SK-N-SH treated with all-trans-retinoic acid at 6 μM for 48 hours (cell line): ENCODE measurements around the gene CFHR4.

ENCODE experiments used
- ATAC-seq: fragments of 200-7000 bp; cut with Tn5 transposase; 3 replicates; pipeline ENCODE4 v1.9.1; 2020; ENCODE audit warnings: mild to moderate bottlenecking, moderate library complexity
- GLIS3 ChIP-seq: fragments of 250-450 bp; sonication (Bioruptor Pico); IDR thresholded peaks from 2 replicates; pipeline ENCODE4 v1.5.0; 2020; ENCODE audit warnings: mild to moderate bottlenecking, moderate library complexity
- PPARA ChIP-seq: fragments of 250-450 bp; sonication (Bioruptor Pico); IDR thresholded peaks from 2 replicates; pipeline ENCODE4 v1.5.0; 2020; ENCODE audit warnings: mild to moderate bottlenecking, borderline replicate concordance
- ZC3H10 ChIP-seq: fragments of 250-450 bp; sonication (Bioruptor Pico); IDR thresholded peaks from 2 replicates; pipeline ENCODE4 v1.5.1; 2021; ENCODE audit warnings: mild to moderate bottlenecking, moderate library complexity
- ZNF8 ChIP-seq: fragments of 450-650 bp; formaldehyde crosslinking; IDR thresholded peaks from 2 replicates; pipeline ENCODE4 v1.5.0; 2020; ENCODE audit warnings: mild to moderate bottlenecking, moderate library complexity

CFHR4 gene

DNA sequence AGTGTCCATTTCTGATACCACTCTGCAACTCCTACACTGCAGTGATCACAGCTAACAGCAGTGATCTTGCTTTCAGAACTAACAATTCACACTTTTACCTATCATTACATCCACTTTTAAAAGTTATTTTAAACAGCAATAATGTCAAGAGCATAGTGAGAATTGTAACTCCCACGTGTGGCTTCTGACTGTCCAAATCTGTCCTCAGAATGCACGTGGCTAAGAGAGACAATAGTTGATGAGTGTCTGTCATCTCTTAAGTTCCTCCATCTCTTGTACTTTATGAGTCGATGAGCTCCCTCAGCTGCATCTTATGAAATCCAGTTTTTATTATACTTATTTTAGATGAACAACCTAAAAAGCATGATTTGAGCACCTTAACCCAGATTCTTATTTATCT is 73.0 kb downstream of the CFHR4 start:
- TF ChIP-seq ZNF8 (CRISPR knock-in tag): no peak
- TF ChIP-seq GLIS3 (CRISPR knock-in tag): no peak
- TF ChIP-seq ZC3H10 (CRISPR knock-in tag): no peak
- no peak for TF ChIP-seq PPARA (CRISPR knock-in tag)
- TF ChIP-seq, all 23 proteins: peak for 0
- ATAC-seq: no peak
